ENCODE data around the gene PLCH1. TPM values are rescaled to one million over a fixed set of nuclear protein-coding genes. Genes with fewer than 3 reads are reported as not detected.
"Not testable (repeated sequence)": the region's sequence is repeated elsewhere in the genome, so short reads cannot be mapped to it uniquely, and the experiment has no call there.

The PLCH1 gene
- total RNA-seq, 1 donor from 2014 or later: 0.25 TPM

DNA sequence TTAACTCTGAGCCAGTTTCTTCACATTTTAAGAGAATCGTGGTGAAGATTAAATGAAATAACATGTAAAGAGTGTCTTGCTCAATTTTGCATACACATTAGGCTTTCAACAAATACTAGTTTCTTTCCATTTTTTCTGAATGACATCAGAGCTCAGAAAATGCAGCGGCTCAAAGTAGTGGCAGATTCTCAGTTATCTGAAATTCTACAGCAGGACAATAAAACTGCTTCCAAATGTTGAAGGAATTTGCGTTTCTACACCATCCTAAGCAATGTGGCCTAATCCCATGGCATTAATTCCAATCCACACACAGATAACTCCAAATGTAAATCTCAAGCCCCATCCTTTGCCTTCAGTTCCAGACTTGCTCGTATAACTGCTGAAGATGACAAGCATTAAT, 115.8 kb downstream of the PLCH1 start:
- Histone ChIP-seq H3K27ac (no peak overlapping the region), H3K27me3 (no peaks in the 10 kb centered on the region), H3K9me3 (no peaks in the 10 kb centered on the region), H3K4me1 (no peaks in the 10 kb centered on the region), H3K4me3 (no peak overlapping the region), H3K36me3 (no peaks in the 10 kb centered on the region)
- no peak for DNase-seq (ENCODE audit: extremely low spot score in 2 of 2)
- intact Hi-C loops (cut with DNase I): no loop called here
- TF ChIP-seq POLR2A (IDR thresholded peaks at IDR 0.05) (no peak), POLR2AphosphoS5 (IDR thresholded peaks at IDR 0.05; ENCODE audit: insufficient read depth in 1 of 2, low read depth in 1 of 2) (no peak)
- TF ChIP-seq, protein P1, sequence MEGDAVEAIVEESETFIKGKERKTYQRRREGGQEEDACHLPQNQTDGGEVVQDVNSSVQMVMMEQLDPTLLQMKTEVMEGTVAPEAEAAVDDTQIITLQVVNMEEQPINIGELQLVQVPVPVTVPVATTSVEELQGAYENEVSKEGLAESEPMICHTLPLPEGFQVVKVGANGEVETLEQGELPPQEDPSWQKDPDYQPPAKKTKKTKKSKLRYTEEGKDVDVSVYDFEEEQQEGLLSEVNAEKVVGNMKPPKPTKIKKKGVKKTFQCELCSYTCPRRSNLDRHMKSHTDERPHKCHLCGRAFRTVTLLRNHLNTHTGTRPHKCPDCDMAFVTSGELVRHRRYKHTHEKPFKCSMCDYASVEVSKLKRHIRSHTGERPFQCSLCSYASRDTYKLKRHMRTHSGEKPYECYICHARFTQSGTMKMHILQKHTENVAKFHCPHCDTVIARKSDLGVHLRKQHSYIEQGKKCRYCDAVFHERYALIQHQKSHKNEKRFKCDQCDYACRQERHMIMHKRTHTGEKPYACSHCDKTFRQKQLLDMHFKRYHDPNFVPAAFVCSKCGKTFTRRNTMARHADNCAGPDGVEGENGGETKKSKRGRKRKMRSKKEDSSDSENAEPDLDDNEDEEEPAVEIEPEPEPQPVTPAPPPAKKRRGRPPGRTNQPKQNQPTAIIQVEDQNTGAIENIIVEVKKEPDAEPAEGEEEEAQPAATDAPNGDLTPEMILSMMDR (IDR thresholded peaks at IDR 0.05): no peak

DNA sequence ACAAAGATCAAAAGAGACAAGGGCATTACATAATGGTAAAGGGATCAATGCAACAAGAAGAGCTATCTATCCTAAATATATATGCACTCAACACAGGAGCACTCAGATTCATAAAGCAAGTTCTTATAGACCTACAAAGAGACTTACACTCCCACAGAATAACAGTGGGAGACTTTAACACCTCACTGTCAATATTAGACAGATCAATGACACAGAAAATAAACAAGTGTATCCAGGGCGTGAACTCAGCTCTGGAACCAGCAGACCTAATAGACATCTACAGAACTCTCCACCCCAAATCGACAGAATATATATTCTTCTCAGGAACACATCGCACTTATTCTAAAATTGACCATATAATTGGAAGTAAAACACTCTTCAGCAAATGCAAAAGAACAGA, 122.2 kb downstream of the PLCH1 start:
- H3K4me1 ChIP-seq; H3K36me3 ChIP-seq; H3K4me3 ChIP-seq; intact Hi-C loops (cut with DNase I); H3K9me3 ChIP-seq; H3K27me3 ChIP-seq; H3K27ac ChIP-seq; DNase-seq (ENCODE audit: extremely low spot score in 2 of 2): not testable (repeated sequence)

DNA sequence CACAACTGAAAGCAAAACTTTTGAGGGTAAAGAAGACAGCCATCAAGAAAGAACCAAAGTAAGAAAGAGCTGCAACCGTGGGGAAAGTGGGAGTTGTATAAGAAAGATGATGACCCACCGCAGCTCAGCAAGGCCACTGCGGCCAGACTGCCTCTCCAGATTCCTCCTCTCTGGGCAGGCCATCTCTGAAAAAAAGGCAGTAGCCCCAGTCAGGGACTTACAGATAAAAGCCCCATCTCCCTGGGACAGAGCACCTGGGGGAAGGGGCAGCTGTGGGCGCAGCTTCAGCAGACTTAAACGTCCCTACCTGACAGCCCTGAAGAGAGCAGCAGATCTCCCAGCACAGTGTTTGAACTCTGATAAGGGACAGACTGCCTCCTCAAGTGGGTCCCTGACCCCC, 124.3 kb downstream of the PLCH1 start:
- H3K27ac ChIP-seq; H3K36me3 ChIP-seq; DNase-seq (ENCODE audit: extremely low spot score in 2 of 2); H3K4me1 ChIP-seq; H3K27me3 ChIP-seq; intact Hi-C loops (cut with DNase I); H3K9me3 ChIP-seq; H3K4me3 ChIP-seq: not testable (repeated sequence)

DNA sequence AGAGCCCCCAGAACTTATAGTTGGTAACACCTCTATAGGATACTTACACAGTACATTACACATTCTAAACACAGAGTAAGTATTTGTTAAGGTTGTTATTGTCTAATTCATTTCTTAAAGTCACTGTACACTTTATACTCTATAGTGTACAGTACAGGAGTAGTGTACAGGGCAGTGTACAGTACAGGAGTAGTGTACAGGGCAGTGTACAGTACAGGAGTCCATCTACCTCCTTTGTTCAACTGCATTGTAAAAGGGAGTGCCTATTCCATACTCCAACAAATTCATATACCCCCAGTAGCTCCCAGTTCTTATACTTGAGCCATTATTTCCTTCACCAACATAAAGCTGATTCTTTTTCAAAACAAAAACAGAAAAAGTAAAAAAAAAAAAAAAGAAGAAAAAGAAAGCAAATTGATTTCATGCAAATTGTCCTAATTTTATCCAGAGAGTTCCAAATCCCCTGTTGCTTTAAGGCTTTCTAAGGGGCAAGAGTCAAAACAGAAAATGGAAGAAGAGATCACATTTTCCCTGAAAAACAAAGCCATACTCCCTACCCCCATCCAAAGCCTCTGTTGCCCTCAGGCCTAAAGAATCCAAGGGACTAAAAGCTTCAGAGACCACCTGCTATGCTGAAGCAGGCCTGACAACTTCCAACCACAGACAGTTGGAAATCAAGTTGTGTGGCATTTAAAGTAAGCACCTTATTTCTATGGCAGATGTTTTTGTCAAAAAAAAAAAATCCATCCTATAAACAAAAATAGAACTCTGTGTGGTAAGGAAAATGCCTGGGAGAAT, 125.6 kb downstream of the PLCH1 start:
- no peaks in the 10 kb centered on the region for H3K4me1 ChIP-seq
- intact Hi-C loops (cut with DNase I): no loop called here

DNA sequence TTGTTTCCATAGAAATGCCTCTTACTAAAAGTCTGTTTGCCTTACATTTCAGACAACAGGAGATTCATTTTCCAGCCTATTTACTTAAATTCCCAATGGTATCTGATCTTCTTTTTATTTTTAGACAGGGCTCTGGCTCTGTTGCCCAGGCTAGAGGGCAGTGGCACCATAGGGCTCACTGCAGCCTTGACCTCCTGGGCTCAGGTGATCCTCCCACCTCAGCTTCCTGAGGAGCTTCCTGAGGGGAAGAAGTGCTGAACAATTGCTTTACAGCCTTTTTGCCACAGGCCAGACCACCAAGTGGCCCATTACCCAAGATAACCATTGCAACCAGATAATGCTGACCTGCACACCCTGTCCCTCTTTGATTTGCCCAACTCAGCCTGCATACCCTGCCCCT, 126.3 kb downstream of the PLCH1 start:
- H3K36me3 ChIP-seq: no peaks in the 10 kb centered on the region
- intact Hi-C loops (cut with DNase I): no loop called here
- no peak overlapping the region for H3K4me3 ChIP-seq
- DNase-seq (ENCODE audit: extremely low spot score in 2 of 2): no peak
- no peak overlapping the region for H3K27ac ChIP-seq
- TF ChIP-seq POLR2AphosphoS5 (IDR thresholded peaks at IDR 0.05; ENCODE audit: insufficient read depth in 1 of 2, low read depth in 1 of 2) (no peak), POLR2A (IDR thresholded peaks at IDR 0.05) (no peak)
- TF ChIP-seq, protein P1 (IDR thresholded peaks at IDR 0.05): no peak
- H3K4me1 ChIP-seq: no peaks in the 10 kb centered on the region
- H3K27me3 ChIP-seq: no peaks in the 10 kb centered on the region
- no peaks in the 10 kb centered on the region for H3K9me3 ChIP-seq

More for the DNA sequence above, 125.6 kb downstream of the PLCH1 start:
- no peak for DNase-seq (ENCODE audit: extremely low spot score in 2 of 2)
- Histone ChIP-seq H3K27ac (no peak overlapping the region), H3K4me3 (no peak overlapping the region), H3K27me3 (no peaks in the 10 kb centered on the region), H3K9me3 (no peaks in the 10 kb centered on the region), H3K36me3 (no peaks in the 10 kb centered on the region)
- no peak for TF ChIP-seq POLR2A (IDR thresholded peaks at IDR 0.05)
- TF ChIP-seq, protein P1 (IDR thresholded peaks at IDR 0.05): no peak
- no peak for TF ChIP-seq POLR2AphosphoS5 (IDR thresholded peaks at IDR 0.05; ENCODE audit: insufficient read depth in 1 of 2, low read depth in 1 of 2)

DNA sequence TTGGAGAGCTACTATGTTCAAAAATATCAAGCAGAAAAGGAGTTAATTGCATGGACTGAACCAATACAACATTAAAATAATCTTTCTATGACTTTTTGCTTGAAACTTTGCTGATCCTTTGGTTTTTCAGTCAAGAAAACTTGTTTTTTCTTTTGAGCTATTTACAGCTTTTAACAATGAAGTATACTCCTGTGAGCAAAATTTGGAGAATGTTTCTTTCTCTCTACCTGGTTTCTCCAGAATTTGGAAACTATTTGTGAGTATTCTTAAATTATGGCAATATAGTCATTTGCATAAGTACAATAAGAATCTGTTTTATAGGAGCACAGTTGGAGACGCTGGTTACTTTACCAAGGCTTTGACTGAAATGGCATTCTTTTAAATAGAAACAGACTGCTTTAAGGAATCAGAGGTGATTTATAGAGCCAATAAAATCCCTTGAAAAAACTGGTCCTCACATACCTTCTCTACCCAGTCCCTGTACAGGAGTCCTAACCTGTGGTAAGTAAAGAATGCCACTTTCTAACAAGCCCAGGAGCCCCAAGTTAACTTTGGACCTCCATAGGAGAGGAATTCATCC, 127.4 kb downstream of the PLCH1 start:
- no peaks in the 10 kb centered on the region for H3K27me3 ChIP-seq
- H3K4me1 ChIP-seq: no peaks in the 10 kb centered on the region
- no peaks in the 10 kb centered on the region for H3K36me3 ChIP-seq
- H3K9me3 ChIP-seq: no peaks in the 10 kb centered on the region
- H3K4me3 ChIP-seq: no peak overlapping the region
- no peak for DNase-seq (ENCODE audit: extremely low spot score in 2 of 2)
- H3K27ac ChIP-seq: no peak overlapping the region
- no peak for TF ChIP-seq POLR2AphosphoS5 (IDR thresholded peaks at IDR 0.05; ENCODE audit: insufficient read depth in 1 of 2, low read depth in 1 of 2)
- TF ChIP-seq POLR2A (IDR thresholded peaks at IDR 0.05): no peak
- TF ChIP-seq, protein P1 (IDR thresholded peaks at IDR 0.05): no peak
- intact Hi-C loops (cut with DNase I): no loop called here

DNA sequence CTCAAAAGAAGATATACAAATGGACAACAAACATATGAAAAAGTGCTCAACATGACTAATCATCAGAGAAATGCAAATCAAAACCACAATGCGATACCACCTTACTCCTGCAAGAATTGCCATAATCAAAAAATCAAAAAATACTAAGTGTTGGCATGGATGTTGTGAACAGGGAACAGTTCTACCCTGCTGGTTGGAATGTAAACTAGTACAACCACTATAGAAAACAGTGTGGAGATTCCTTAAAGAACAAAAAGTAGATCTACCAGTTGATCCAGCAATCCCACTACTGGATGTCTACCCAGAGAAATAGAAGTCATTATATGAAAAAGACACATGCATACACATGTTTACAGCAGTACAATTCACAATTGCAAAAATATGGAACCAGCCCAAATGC, 129.7 kb downstream of the PLCH1 start:
- DNase-seq (ENCODE audit: extremely low spot score in 2 of 2); H3K4me1 ChIP-seq; intact Hi-C loops (cut with DNase I); H3K36me3 ChIP-seq; H3K4me3 ChIP-seq; H3K27ac ChIP-seq; H3K9me3 ChIP-seq; H3K27me3 ChIP-seq: not testable (repeated sequence)

DNA sequence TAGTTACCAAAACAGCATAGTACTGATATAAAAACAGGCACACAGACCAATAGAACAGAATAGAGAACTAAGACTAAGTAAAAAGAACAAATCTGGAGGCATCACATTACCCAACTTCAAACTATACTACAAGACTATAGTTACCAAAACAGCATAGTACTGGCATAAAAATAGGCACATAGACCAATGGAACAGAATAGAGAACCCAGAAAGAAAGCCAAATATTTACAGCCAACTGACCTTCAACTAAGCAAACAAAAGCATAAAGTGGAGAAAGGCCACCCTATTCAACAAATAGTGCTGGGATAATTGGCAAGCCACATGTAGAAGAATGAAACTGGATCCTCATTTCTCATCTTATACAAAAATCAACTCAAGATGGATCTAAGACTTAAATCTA, 130.5 kb downstream of the PLCH1 start:
- DNase-seq (ENCODE audit: extremely low spot score in 2 of 2); H3K9me3 ChIP-seq; H3K4me1 ChIP-seq; H3K4me3 ChIP-seq; H3K27me3 ChIP-seq; intact Hi-C loops (cut with DNase I); H3K27ac ChIP-seq; H3K36me3 ChIP-seq: not testable (repeated sequence)
